Calu3 (cell line): ENCODE measurements around the gene PLXNA4. TPM values are rescaled to one million over a fixed set of nuclear protein-coding genes. Genes with fewer than 3 reads are reported as not detected.
A peak's percentile ranks its signal among the peaks of the same experiment; 100 is the strongest.

Experiments
- Bru-seq: library from RNA; stranded (reverse); fragments of 400-500 nt; gene quantifications from one replicate; lab custom pipeline; 2021; lab: Mats Ljungman, UMichigan
- BruChase-seq, 2 experiments: library from RNA; stranded (reverse); fragments of 400-500 nt; gene quantifications; one replicate each; lab custom pipeline; 2021; lab: Mats Ljungman, UMichigan
- BruUV-seq: library from RNA; stranded (reverse); fragments of 400-500 nt; replicated peaks from 2 replicates; lab custom pipeline; 2021; lab: Mats Ljungman, UMichigan
- CTCF ChIA-PET: fragments of 300-600 bp; sonication (Branson Sonifier 250); formaldehyde crosslinking; loops from one replicate; lab custom pipeline; 2022; ENCODE audit warnings: antibody characterized with exemption; lab: Charles Lee
- DNase-seq: peaks from one replicate; pipeline ENCODE4 v3.0.0; 2022
- H3K27ac Mint-ChIP-seq: one replicate; pipeline ENCODE4 v1.8.0; 2022; ENCODE audit warnings: mixed read lengths; ENCODE audit not compliant: unreplicated experiment
- H3K27me3 Mint-ChIP-seq: one replicate; pipeline ENCODE4 v1.8.0; 2022; ENCODE audit warnings: mixed read lengths; ENCODE audit not compliant: unreplicated experiment
- H3K36me3 Mint-ChIP-seq: one replicate; pipeline ENCODE4 v1.8.0; 2022; ENCODE audit warnings: mild to moderate bottlenecking, moderate library complexity, mixed read lengths; ENCODE audit not compliant: insufficient read depth, unreplicated experiment
- H3K4me1 Mint-ChIP-seq: one replicate; pipeline ENCODE4 v1.8.0; 2022; ENCODE audit warnings: mild to moderate bottlenecking, low read depth, mixed read lengths; ENCODE audit not compliant: unreplicated experiment
- H3K4me3 Mint-ChIP-seq: one replicate; pipeline ENCODE4 v1.8.0; 2022; ENCODE audit warnings: mild to moderate bottlenecking, low read depth, moderate library complexity, mixed read lengths; ENCODE audit not compliant: unreplicated experiment
- H3K9me3 Mint-ChIP-seq: one replicate; pipeline ENCODE4 v1.8.0; 2022; ENCODE audit warnings: low read depth, mixed read lengths; ENCODE audit not compliant: unreplicated experiment
- CTCF ChIP-seq: fragments of 200-600 bp; IDR thresholded peaks from one replicate; pipeline ENCODE4 v1.8.0; 2022; ENCODE audit warnings: antibody characterized with exemption; ENCODE audit not compliant: unreplicated experiment
- intact Hi-C: fragments of 100-400 bp; cut with micrococcal nuclease; formaldehyde crosslinking; loops from one replicate; pipeline ENCODE4 v1.10.0; 2022; ENCODE audit not compliant: unreplicated experiment
- long read RNA-seq: library from polyadenylated mRNA; stranded (forward); transcript quantifications from one replicate; pipeline ENCODE4 v2.0.0, GENCODE V29; 2022
- total RNA-seq: library from RNA; stranded (reverse); gene quantifications from 2 replicates; pipeline ENCODE4 v1.2.3, GENCODE V29; 2022

Gene PLXNA4, protein sequence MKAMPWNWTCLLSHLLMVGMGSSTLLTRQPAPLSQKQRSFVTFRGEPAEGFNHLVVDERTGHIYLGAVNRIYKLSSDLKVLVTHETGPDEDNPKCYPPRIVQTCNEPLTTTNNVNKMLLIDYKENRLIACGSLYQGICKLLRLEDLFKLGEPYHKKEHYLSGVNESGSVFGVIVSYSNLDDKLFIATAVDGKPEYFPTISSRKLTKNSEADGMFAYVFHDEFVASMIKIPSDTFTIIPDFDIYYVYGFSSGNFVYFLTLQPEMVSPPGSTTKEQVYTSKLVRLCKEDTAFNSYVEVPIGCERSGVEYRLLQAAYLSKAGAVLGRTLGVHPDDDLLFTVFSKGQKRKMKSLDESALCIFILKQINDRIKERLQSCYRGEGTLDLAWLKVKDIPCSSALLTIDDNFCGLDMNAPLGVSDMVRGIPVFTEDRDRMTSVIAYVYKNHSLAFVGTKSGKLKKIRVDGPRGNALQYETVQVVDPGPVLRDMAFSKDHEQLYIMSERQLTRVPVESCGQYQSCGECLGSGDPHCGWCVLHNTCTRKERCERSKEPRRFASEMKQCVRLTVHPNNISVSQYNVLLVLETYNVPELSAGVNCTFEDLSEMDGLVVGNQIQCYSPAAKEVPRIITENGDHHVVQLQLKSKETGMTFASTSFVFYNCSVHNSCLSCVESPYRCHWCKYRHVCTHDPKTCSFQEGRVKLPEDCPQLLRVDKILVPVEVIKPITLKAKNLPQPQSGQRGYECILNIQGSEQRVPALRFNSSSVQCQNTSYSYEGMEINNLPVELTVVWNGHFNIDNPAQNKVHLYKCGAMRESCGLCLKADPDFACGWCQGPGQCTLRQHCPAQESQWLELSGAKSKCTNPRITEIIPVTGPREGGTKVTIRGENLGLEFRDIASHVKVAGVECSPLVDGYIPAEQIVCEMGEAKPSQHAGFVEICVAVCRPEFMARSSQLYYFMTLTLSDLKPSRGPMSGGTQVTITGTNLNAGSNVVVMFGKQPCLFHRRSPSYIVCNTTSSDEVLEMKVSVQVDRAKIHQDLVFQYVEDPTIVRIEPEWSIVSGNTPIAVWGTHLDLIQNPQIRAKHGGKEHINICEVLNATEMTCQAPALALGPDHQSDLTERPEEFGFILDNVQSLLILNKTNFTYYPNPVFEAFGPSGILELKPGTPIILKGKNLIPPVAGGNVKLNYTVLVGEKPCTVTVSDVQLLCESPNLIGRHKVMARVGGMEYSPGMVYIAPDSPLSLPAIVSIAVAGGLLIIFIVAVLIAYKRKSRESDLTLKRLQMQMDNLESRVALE (N-terminal part only)
- total RNA-seq (0.24 TPM in 1 of 2 replicates, not detected in the other), Bru-seq, nascent RNA (percentile 6 among the genes with signal in this experiment), BruChase-seq, experiment 1, labeled RNA remaining after a 6-hour chase (percentile 5 among the genes with signal in this experiment), BruChase-seq, experiment 2, labeled RNA remaining after a 2-hour chase (percentile 5 among the genes with signal in this experiment)
- long read RNA-seq = 0 reads

DNA sequence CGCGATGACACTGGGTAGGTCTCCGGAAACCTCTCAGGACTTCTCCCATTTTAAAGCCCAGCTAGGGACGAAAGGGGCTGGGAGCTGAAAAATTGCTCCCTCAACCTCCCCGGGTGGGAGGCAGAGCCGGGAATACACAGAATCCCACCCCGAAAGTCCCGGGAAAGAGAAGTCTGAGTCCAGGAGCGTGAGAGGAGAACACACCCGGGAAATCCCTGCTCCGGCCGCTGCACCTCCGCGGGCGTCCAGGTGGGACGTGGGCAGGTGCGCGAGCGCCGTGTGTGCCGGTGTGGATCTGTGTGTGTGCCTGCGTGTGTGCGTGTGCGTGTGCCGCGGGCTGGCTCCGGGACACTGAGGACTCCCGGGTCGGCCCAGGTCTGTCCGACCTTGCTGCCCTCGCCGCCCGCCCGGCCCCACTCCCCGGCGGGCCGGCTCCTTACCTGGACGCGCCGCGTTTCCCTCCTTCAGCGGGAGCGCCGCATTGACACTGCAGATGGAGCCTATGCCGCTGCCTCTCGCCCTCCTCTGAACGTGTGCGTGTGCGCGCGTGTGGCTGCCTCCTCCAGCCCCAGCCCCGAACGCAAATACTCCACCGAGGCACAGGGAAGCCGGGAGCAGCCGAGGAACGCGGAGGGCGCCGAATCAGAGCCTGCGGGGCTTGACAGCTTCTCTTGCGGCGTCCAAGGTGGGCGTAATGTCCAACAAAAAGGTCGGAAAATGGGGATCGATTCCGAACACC, at the start of gene PLXNA4:
Gene PLXNA4, minus strand, starts transcription at position 489 of the 739 bp plus-strand sequence. CDS start 67,777 bp downstream, outside the sequence.
- peaks cover 84% of the 10 kb centered on the region for H3K27me3 Mint-ChIP-seq
- intact Hi-C loops = no loop called here
- H3K4me1 Mint-ChIP-seq = no peaks in the 10 kb centered on the region
- no TSS peak for BruUV-seq
- CTCF ChIA-PET = interaction anchor here (0.6 kb wide), 1 partner anchor 217 kb away, joined by 6 read pairs; no protein-coding TSS in a partner anchor
- TF ChIP-seq CTCF = no peak
- no peak within 1 kb of the TSS for H3K4me3 Mint-ChIP-seq
- no peak for DNase-seq
- H3K27ac Mint-ChIP-seq = no peak within 1 kb of the TSS
- no peaks in the 10 kb centered on the region for H3K9me3 Mint-ChIP-seq
- H3K36me3 Mint-ChIP-seq = no peaks in the 10 kb centered on the region

DNA sequence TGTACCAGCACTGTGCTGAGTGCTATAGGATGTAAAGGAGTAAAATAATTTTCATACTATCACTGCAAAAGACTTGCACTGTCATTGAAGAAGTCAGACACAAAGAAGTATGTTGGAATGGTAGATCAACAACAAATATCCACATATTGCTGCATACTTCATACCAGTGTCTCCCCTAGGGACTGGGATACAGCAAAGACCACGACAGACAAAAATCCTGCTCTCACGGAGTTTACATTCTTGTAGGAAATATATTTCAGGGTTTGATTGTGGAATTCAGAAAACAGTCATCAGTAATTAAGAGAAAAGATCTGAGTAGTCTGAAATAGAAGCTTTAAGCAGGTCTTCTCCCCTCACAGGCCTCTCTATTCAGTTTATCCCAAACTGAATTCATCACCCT, 49.4 kb upstream of the PLXNA4 start:
- Mint-ChIP-seq H3K27ac (no peak overlapping the region), H3K27me3 (peaks cover 55% of the 10 kb centered on the region), H3K4me3 (no peak overlapping the region), H3K4me1 (no peaks in the 10 kb centered on the region), H3K9me3 (peaks cover 3% of the 10 kb centered on the region), H3K36me3 (no peaks in the 10 kb centered on the region)
- BruUV-seq = no TSS peak
- no peak for TF ChIP-seq CTCF
- intact Hi-C loops = no loop called here
- CTCF ChIA-PET = no interaction called here
- DNase-seq = no peak

DNA sequence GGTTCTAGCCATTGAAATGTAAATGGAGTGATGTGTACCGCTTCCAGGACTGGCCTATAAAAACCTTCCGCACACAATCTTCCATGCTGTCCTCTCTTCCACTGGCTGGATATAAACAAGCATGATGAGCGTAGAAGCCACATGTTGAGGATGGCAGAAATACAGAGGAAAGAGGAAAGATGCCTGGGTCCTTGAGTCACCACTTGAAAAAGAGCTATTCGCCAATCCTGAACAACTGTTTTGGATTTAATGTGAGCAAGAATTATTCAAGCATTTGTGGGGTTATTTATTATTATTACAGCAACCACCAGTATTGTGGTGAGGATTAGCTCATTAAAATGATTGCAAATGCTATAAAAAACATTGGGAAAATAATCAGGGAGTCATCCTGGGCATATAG, 45.8 kb upstream of the PLXNA4 start:
- intact Hi-C loops = no loop called here
- no peaks in the 10 kb centered on the region for H3K36me3 Mint-ChIP-seq
- no peak for TF ChIP-seq CTCF
- BruUV-seq = no TSS peak
- CTCF ChIA-PET = no interaction called here
- H3K27ac Mint-ChIP-seq = no peak overlapping the region
- DNase-seq = no peak
- no peaks in the 10 kb centered on the region for H3K9me3 Mint-ChIP-seq
- no peak overlapping the region for H3K4me3 Mint-ChIP-seq
- H3K4me1 Mint-ChIP-seq = no peaks in the 10 kb centered on the region
- peaks cover 57% of the 10 kb centered on the region for H3K27me3 Mint-ChIP-seq
